HepG2 (cell line): ENCODE measurements around the gene CCDC82. TPM values are rescaled to one million over a fixed set of nuclear protein-coding genes. Genes with fewer than 3 reads are reported as not detected.

Experiments
- IKZF1 ChIP-seq: fragments of 450-650 bp; IDR thresholded peaks from 2 replicates; pipeline ENCODE4 v1.7.1; 2016
- MAX ChIP-seq: IDR thresholded peaks from 2 replicates; pipeline ENCODE4 v1.6.1; 2012; ENCODE audit warnings: inconsistent platforms
- ZNF281 ChIP-seq: sonication (generic); formaldehyde crosslinking; IDR thresholded peaks from 2 replicates; pipeline ENCODE4 v1.4.0; 2020; ENCODE audit warnings: missing genetic modification reagents, borderline replicate concordance
- ZNF687 ChIP-seq: sonication (generic); formaldehyde crosslinking; IDR thresholded peaks from 2 replicates; pipeline ENCODE4 v1.5.1; 2020; ENCODE audit warnings: mild to moderate bottlenecking, missing genetic modification reagents, moderate library complexity
- ZNF800 ChIP-seq: sonication (generic); formaldehyde crosslinking; IDR thresholded peaks from 2 replicates; pipeline ENCODE4 v1.4.0; 2020; ENCODE audit warnings: missing genetic modification reagents
- polyA plus RNA-seq, 8 experiments: library from polyadenylated mRNA; depleted of rRNA in 3 of 8; stranded (reverse) in 7 of 8; unstranded in 1 of 8; fragments of >200 nt; fragmentation: Illumina TruSeq in 4 of 8; extraction: Trizol in 4 of 8; gene quantifications; 2 replicates each; pipeline versions ENCODE4 v1.2.1 to v1.2.3, GENCODE V29; 2011 to 2016; ENCODE audit warnings: low read depth in 4 of 8, missing spikeins in 1 of 8, mixed read lengths in 1 of 8; ENCODE audit not compliant: insufficient read depth in 1 of 8
- total RNA-seq, 5 experiments: library from RNA; depleted of rRNA; stranded (reverse); fragments of >200 nt; fragmentation: Illumina TruSeq; extraction: Trizol; gene quantifications; 2 replicates each; pipeline ENCODE4 v1.2.3, GENCODE V29; 2016; ENCODE audit warnings: low read depth in 1 of 5

CCDC82 gene
- total and polyA plus RNA-seq, 2 of the 13 experiments (the other 11 are each of a cell fraction or from before 2014, with no cell fraction given), result 19.7 to 25.7 TPM

- TF ChIP-seq ZNF687 (CRISPR knock-in tag) (no peak), ZNF800 (no peak), IKZF1 (no peak), MAX (no peak), ZNF281 (CRISPR knock-in tag) (no peak)
- TF ChIP-seq, all 625 proteins: peak for 0
Observed at GRCh38 chr11:96367342-96367741, 22.4 kb downstream of the CCDC82 start (continued).
